Measurements from ENCODE around the gene XG.

DNA sequence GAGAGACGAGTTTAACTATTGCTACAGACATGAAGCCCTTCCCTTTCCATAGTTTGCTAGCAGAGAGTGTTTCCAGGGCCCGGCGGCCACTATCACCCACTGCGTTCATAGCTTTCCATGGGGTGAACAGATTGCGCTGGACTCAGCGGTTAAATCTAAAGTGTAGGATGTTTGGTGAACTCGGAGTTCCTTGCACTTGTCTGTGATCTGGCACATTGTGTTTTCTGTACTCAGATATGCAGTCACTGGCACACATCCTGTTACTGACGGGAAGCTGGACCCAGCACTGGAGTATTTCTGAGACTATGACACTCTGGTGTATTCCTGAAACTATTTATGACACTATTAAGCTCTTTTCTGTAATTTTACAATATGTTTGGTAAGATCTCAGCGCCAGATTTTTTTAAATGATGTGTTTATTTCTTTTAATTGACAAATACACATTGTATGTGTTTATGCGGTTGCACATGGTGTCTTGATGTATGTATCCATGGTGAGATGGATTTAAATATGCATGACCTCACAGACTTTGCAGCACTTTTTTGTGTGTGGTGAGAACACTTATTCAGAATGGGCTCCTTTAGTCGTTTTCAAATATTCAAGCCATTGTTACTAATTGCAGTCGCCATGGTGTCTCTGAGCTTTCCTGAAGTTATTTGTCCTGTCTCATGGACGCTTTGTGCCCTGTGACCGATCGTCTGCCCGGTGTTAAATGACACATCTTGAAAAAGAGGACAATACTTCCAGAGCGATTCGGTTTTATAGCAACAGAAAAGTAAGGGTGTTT is 46.6 kb upstream of the XG start:
- TF ChIP-seq, protein P1, sequence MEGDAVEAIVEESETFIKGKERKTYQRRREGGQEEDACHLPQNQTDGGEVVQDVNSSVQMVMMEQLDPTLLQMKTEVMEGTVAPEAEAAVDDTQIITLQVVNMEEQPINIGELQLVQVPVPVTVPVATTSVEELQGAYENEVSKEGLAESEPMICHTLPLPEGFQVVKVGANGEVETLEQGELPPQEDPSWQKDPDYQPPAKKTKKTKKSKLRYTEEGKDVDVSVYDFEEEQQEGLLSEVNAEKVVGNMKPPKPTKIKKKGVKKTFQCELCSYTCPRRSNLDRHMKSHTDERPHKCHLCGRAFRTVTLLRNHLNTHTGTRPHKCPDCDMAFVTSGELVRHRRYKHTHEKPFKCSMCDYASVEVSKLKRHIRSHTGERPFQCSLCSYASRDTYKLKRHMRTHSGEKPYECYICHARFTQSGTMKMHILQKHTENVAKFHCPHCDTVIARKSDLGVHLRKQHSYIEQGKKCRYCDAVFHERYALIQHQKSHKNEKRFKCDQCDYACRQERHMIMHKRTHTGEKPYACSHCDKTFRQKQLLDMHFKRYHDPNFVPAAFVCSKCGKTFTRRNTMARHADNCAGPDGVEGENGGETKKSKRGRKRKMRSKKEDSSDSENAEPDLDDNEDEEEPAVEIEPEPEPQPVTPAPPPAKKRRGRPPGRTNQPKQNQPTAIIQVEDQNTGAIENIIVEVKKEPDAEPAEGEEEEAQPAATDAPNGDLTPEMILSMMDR (IDR thresholded peaks at IDR 0.05) = no peak
- TF ChIP-seq POLR2AphosphoS5 (IDR thresholded peaks at IDR 0.05) = peak in 3 of 4 donors; percentile 65 to 88 (median 86)
- TF ChIP-seq POLR2A (IDR thresholded peaks at IDR 0.05) = no peak
- peak; percentile 2 to 96 (median 73) for TF ChIP-seq EP300 (IDR thresholded peaks at IDR 0.05)
